HG03025 (cell line): Measurements from ENCODE around the gene LAMA5.

ENCODE experiments used
- ATAC-seq: cut with Tn5 transposase; IDR thresholded peaks from one replicate; pipeline ENCODE4 v1.9.1; 2021; ENCODE audit warnings: mild to moderate bottlenecking, moderate library complexity; ENCODE audit not compliant: unreplicated experiment, low FRiP score

The LAMA5 gene

DNA sequence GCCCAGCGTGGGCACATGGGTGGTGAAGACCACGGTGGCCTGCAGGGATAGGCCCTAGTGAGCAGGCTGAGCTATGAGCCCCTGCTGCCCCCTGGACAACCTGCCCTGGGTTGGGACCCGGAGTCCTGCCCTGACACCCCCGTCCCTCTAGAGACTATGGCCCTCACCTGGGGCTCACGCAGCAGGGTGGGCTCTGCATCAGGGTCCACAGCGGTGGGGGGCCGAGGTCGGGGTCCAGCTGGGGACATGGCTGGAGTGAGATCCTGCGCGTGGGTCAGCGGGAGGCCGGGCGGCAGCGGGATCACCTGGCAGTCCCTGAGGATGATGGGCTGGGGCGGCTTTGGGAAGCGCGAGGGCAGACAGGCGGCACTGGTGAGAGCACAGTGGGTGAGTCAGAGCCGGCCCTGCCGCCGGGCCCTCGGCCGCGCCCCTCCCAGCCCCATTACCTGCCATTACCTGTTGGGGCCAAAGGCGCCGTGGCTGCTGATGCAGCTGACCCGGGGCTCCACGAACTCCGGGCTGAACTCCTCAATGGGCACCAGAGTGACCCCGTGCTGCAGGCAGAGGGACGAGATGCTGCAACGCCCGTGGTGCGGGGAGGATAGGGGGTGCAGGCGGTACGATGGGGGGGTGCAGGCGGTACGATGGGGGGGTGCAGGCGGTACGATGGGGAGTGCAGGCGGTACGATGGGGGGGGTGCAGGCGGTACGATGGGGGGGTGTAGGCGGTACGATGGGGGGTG, 36.4 kb downstream of the LAMA5 start:
- no peak for ATAC-seq

DNA sequence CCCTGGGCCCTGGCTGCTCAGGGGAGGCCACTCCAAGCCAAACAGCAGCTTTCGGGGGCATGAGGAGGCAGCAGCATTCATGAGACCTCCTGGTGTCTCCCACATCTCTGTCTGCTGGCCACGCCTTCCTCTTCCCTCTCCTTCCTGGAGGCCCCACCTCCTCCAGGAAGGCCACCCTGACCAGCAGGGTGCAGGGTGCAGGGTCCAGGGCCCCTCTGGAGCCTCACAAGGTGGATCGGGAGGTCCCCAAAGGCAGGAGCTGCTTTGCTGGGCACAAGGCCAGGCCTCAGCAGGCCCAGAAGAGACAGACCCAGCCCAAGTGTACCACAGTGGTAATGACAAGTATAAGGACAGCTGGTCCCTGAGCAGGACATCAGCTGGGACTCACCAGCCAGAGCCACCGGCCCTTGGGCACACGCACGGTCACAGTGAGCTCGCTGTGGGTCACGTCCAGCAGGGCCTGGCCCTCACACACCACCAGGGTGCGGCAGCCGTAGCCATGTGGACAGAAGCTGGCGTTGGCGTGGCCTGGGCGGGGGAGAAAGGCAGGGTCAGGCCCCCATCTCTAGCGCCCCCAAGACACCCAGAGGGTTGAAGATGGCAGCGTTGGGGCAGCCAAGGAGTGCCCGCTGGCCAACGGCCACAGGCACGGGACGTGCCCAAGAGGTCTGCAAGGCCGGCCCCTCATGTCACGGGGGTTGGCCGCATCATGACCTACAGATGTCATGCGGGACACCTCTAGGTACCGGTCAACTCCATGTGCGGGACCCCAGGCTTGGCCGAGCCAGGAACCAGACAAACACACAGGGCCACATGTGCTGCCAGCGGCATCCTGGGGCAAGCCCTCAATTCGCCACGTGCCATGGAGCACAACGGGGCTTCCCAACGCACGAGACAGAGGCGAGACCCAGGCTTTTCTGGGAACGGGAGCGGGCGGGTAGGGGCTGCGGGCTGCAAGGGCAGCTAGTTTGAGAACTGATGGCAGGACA, 37.4 kb downstream of the LAMA5 start:
- ATAC-seq = no peak

DNA sequence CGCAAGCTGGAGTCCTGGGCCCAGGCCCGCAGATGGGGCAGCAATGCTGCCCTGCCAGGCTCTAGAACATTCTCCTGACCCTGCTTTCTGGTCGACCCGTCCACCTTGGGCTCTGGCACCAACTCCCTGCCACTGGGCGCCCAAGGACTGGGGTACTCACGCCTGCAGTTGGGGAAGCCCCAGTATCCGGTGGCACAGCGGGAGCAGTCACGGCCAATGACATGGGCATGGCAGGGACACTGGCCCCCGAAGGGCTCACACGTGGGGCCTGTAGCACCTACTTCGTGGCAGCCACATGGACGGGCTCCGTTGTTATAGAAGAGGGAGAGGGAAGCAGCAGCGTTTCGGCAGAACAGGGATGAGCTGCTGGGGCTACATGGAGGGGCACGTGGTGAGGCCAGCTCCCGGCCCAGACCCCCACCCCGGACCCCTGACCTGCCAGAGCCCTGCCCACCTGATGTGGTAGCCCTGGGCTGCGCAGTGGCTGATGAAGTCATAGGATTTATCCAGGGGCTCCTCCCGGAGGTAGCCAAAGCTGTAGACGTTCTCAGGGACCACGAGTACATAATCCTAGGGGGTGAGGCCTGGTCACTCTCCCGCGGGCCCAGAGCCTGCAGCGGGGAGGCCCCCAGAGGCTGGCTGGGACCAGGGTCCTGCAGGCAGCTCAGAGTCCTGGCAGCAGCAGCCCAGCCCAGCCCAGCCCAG, 38.3 kb downstream of the LAMA5 start:
- ATAC-seq = no peak

DNA sequence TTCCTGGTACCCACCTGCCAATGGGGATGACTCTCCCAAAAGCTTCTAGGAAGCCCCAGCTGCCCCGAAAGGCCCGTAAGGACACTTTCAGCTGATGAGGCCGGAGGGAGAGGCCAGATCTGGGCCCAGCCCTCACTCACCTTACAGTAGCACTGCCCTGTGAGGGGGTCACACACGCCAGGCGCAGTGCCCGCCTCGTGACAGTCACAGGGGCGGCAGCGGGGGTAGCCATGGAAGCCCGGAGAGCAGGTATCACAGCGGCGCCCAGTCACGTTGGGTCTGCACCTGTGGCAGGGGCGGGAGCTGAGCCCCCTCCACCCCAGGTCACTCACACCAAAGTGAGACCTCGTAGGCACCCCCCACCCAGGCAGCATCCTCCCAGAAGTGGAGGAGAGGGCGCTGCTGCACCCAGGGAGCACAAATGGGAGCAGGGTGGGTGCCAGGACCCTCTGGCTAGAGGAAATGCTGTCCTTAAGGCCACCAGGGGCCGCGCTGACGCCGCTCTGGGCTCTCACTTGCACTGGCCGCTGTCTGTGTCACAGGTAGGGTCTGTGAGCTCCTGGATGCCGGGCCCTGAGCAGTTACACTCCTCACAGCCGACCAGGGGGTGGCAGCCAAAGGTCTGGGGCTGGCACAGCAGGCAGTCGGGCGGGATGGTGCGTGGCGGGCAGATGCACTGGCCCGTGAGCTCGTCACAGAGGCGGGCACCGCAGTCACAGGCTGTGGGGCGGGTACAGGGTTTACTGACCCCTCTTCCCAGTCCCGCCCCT, 39.2 kb downstream of the LAMA5 start:
- no peak for ATAC-seq

DNA sequence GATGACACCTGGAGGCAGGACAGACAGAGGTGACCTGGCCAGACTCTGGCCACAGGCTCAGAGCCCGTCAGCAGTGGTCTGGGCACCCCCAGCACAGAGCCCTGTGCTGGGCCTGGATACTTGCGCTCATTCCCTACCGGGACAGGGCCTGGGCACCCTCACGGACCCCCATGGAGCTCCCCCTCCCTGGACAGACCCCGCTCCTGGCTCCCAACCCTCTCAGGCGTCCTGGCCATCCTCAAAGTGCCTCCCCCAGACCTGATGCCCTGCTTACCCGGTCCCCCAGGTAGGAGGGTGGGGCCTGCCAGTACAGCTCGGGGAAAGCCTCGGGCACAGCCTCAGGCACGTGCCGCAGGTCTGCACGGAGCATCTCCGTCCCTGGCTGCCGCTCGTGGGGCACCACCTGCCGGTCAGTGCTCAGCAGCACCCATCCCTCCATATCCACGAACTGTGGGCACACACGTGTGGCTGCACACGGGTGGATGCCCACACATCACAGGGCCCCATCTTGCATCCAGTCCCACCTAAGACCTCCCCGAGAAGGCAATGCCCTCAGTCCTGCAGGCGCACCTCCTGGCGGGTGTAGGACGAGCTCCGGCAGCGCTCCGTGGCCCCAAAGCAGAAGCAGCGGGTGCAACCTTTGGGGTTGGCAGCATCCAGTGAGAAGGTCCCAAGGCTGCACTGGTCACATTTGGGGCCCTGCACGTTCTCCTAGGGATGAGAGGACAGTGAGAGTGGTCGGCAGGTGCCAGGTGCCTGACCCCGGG, 40.0 kb downstream of the LAMA5 start:
- ATAC-seq = no peak

DNA sequence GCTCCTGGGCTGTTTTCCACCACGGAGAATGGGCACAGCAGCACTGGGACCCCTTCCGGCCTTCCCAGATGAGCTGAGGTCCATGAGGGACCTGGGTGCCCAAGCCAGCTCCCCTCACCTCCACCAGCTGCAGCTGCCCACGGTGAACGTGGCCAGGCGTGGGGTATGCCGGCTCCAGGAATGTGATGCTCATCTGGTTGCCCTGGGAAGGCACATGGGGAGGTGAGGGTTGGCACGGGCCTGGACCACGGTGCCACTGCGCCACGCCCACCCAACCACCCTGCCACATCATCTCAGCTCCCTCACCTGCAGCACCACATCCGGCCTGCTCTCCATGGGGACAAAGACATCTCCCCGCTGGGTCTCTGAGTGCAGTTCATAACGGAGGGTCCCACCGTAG, 40.6 kb downstream of the LAMA5 start:
- no peak for ATAC-seq

DNA sequence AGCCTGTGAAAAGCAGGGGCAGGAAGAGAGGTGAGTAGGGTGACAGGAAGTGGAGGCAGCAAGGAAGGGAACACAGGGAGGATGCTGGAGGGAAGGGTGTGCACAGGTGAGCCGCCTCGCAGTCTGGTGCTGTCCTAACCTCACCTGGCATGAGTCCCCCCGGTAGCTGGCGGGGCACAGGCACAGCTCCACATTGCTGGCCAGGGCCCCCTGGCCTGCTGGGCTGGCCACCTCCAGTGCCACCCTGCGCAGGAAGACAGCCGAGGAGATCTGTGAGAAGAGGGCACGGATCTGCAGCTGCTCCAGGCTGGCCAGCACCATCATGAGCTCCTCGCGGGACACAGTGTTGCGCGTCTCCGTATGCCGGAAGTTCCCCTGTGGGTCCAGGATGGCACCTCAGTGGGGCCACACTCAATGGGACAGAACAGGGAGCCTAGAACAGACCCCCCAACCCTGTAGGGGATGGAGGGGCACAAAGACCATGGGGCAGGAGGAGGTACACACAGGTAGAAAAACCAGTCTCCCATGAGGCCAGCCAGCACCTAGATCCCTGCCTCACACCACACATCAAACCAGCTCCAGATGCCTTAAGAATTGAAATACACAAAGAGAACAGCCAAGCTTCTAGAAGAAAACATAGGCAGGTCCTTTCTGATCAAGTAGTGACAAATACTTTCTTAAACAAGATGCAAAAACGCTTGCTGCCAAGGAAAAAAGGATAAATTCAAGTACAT, 41.8 kb downstream of the LAMA5 start:
- no peak for ATAC-seq

DNA sequence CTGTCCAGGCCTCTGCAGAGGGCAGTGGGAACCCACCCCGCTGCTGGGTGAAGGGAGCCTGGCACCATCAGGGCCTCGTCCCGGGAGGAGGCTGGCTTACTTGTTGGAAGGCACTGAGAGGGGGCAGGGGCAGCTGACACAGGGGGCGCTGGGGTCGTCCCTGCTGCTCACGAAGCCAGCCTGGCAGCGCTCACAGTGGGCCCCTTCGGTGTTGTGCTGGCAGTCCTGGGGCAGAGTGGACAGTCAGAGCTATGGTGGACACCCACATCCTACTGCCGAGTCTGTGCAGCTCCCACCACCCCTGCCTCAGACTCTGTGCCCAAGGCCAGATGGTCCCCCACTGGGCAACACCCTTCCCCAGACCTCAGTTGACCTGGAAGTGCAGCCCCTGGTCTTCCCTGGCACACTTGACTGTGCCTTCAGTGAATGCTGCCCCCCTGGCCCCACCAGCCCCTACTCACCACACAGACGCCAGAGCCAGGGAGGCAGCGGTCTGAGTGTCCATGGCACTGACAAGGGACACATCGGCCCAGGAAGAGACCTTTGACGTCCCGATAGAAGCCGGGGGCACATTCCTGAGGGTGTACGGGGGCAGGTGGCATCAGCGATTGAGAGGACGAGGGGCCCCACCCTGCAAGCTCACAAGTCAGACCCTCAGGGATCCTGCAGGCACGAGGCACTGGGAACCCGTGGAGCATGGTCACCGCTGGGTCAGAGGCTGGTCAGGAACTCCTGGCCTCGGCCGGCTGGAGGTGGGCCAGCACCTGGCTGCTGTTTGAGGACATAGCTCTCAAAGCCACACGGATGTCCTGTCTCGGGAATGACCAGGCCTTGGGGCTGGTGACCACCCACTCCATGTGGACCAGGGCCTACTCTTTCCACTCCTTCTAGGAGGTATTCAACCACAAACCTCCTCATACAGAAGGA, 42.9 kb downstream of the LAMA5 start:
- ATAC-seq = no peak

DNA sequence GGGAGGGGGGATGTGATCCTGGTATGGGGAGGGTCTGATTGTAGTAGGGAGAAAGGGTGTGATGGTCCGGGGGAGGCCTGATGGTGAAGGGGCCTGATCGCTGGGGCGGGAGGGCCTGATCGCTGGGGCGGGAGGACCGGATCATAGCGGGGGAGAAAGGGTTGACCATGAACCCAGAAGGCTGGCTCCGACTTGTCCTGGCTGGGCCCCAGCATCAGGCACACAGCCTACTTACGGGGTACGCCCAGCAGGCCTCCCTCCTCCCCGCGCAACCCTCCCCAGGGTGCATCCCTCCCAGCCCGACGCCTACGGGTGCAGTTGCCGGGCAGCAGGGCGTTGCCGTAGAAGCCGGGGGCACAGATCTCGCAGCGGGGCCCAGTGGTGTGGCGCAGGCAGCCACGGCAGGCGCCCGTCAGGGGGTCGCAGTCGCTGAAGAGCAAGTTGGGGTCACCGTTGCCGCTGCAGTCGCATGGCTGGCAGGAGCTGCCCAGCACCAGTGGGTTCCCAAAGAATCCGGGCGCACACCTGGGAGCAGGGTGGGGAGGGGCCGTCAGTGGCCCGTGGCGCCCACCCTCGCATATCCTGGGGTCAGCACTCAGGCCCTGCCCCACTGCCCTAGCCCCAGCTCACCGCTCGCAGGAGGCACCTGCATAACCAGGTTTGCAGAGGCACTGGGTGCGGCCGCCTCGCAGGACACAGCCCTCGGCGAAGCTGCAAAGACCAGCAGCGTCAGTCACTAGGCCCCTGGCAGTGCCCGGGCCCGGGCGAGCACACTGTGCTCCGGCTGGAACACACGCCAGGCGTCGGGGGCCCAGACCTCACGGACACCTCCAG, 43.7 kb downstream of the LAMA5 start:
- ATAC-seq = no peak

DNA sequence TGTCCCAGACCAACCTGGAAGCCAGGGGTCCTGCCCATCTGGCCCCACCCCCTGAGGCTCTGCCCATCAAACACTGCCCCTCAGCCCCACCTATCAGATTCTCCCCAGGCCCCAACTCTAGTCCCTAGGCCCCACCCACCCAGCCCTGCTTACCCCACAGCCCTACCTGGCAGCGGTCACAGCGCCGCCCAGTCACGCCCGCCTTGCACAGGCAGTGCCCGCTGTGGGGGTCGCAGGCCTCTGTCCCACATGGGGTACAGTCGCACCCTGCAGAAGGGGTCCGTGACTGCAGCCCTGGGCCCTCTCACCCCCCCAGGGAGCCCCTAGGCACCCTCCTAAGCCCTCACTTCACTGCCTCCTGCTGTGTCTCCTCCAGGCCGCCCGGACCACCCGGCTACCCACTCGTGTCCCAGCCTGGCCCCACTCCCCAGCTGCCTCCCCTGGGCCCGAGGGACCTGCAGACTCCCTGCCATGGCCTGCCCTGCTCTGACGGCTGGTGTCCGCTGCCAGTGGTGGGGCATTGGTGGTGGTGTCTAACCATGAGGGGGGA, 44.5 kb downstream of the LAMA5 start:
- no peak for ATAC-seq

DNA sequence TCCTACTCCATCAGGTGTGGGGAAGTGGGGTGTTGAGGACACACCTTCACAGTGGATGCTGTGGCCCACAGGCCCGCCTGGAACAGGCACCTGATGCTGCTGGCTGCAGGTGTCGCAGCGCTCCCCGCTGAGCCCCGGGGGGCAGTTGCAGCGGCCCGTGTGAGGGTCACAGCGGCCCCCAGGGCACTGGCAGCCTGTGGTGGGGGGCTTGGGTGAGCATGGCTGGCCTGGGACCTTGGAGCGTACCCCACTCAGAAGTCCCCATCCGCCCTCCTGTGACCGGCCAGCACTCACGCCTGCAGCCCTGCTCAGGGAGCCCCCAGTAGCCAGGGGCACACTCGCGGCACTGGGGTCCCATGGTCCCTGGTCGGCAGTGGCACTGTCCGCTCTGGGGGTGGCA, 45.1 kb downstream of the LAMA5 start:
- no peak for ATAC-seq

DNA sequence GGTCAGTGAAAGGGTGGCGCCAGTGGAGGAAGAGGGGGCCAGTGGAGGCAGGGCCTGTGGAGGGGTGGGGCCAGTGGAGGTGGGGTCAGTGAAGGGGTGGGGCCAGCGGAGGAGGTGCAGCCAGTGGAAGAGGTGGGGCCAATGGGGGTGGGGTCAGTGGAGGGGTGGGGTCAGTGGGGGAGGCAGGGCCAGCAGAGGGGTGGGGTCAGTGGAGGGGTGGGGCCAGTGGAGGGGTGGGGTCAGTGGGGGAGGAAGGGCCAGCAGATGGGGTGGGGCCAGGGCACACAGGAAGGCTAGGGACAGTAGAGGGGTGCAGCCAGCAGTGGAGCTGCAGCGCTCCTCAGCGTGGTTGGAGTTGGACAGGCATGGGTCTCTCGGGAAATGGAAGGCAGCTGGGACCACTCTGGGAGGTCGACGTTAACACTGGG, 45.6 kb downstream of the LAMA5 start:
- ATAC-seq = no peak

DNA sequence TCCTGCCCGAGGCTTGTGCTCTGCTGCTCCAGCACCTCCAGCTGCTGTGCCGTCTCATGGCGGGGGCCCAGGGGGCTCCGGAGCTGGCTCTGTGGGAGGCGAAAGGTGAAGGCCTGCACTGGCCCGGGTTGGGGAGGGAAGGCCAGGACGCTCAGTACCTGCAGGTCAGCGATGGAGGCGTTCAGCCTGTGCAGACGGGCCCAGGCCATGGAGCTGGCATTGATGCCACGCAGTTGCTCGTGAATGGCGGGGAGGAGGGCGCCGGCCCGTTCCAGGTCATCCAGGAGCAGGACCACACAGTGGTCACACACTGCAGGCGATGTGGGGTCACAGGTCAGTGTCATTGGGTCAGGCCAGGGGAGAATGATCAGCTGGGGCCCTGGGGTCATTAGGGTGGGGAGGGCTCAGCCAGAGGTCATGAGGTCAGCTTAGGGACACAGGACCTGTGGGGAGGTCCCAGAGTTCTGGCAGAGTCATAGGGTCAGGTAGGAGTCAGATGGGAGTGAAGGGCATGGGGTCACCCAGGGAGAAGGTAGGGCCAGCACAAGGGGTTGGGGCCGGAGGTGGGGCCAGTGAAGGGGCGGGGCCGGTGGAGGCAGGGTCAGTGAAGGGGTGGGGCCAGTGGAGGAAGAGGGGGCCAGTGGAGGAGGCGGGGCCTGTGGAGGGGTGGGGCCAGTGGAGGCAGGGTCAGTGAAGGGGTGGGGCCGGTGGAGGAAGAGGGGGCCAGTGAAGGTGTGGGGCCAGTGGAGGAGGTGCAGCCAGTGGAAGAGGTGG, 46.3 kb downstream of the LAMA5 start:
- ATAC-seq = no peak

DNA sequence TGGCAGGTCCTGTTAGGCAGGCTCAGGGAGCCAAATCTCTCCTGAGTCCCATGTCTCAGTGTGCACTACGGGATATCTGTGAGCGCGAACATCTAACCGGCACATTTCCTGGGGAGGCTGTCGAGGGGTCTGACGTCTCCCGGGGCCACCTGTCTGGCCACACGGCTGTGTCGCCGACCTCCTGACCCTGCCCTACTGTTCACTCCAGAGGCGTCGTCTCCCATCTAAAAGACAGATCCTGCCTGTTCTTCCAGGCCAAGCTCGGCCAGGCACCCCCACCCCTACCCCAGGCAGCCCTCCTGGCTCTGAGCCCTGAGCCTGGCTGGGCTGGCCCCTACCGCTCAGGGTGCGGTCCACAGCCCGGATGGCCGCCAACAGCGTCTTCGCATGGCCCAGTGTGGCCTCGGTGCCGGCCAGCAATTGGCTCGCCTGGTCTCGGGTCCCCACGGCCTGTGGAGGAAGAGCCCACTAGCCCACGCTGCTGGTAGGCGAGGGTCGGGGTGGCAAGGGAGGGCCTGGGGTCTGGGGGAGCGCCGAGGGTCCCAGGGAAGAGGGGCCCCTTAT, 47.7 kb downstream of the LAMA5 start:
- ATAC-seq = no peak
